GM19023 (cell line): ENCODE data around the gene SSR4.
A peak's percentile ranks its signal among the peaks of the same experiment; 100 is the strongest.
"Not testable (repeated sequence)": the region's sequence is repeated elsewhere in the genome, so short reads cannot be mapped to it uniquely, and the experiment has no call there.

Source experiments
- ATAC-seq: cut with Tn5 transposase; IDR thresholded peaks from one replicate; pipeline ENCODE4 v1.9.1; 2021; ENCODE audit warnings: mild to moderate bottlenecking, moderate library complexity; ENCODE audit not compliant: unreplicated experiment

Gene SSR4

DNA sequence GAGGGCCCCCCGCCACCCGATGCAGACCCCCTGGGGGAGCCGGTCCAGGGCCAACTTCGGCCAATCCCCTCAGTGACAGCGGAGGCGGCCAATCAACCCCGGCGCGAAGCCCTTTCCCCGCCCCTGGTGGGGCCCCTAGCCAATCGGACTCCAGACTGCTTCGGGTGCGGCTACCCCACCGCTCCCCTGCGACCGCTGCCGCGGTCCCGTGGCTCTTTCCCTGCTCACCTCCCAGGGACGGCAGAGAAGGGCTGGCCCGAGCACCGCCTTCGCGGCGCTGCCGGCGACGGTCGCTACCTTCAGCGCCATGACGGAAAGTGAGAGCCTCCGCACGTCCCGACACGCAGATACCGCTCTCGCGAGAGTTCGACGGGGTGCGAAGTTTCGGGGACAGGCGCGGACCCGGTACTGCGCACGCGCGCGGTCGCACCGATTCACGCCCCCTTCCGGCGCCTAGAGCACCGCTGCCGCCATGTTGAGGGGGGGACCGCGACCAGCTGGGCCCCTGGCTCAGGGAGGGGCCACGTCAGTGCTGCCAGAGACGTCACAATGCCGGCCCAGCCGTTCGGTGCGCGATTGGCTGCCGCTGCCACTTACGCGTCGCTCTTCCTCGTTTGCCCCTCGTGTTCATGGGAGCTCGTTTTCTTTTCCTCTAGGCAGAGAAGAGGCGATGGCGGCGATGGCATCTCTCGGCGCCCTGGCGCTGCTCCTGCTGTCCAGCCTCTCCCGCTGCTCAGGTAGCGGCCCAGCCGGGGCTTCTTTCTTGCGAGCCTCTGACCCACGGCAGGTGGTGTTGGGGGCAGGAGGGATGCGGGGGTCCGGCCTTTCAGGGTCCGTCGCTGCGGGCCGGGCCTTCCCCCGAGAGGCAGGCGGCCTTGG is at the start of gene SSR4, which contains the start of gene IDH3G:
TSS of gene SSR4 (plus strand) at position 651 of the 879 bp plus-strand sequence. CDS start at position 671, 20 bp downstream.
TSS of gene IDH3G (minus strand) at position 358 of the 879 bp plus-strand sequence. CDS start at position 309, 49 bp downstream.
- peak; percentile 89 for ATAC-seq

DNA sequence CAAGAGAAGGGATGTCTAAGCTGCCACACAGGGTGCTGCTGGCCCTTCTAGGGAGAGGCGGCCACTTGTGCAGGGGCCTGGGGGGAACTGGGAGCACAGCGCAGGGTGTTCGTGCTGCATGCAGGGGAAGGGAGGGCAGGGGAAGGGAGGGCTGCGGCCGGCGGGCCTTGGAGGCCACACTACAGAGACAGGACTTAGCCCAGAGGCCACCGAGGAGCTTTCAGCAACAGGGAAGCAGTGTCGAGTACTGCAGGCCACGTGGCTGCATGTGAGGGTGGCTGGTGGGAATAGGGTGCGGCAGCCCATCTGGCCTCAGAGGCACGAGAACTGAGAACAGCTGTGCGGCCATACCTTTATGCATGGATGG is 49.4 kb upstream of the SSR4 start:
- ATAC-seq, result not testable (repeated sequence)

DNA sequence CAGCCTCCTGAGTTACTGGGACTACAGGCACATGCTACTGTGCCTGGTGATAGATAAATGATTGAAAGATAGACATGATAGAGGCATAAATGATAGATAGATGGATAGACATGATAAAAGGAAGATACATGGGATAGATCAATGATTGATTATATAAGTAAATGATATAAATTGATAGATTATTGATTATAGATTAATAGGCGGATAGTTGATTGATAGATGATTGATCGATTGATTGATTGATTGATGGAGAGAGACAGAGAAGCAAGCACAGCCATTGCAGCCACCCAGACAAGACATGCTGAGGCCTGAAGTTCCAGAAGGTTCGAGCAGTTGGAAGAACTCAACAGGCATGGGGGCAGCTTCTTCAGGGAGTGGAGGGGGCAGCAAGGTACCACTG is 48.1 kb upstream of the SSR4 start:
- ATAC-seq, result no peak

DNA sequence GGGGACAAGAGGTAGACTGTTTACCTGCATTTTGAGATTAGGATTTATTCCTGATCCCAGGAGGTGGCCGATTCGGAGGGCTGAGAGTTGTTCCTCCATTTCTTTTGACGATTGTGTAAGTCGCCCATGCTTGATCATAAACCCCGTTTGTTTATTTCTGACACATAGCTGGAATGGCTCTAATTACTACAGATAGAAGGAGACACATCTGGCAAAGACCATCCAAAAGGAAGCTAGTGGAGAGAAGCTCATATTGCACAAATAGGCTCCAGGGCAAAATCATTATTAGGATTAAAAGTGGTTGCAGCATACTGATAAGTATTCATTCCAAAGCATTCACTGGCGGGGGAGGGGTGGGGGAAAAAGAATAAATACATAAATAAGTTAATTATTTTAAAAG is 47.5 kb upstream of the SSR4 start:
- ATAC-seq, result not testable (repeated sequence)

DNA sequence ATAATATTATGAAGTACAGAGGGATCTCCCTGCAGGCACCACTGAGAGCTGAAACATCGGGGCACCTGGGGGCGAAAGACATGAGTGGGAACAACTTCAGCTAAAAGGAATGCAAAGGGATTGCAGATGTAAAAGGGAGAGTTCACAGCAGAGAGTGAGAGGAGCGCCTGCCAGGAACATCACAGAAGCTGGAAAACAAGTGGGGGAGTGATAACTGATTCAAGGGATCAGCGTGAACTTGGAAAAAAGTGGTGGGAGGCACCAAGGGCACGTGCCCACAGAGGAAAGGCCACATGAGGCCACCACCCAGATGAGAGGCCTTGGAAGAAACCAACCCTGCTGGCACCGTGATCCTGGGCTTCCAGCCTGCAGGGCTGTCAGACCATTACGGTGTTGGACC is 45.5 kb upstream of the SSR4 start:
- ATAC-seq, result not testable (repeated sequence)

DNA sequence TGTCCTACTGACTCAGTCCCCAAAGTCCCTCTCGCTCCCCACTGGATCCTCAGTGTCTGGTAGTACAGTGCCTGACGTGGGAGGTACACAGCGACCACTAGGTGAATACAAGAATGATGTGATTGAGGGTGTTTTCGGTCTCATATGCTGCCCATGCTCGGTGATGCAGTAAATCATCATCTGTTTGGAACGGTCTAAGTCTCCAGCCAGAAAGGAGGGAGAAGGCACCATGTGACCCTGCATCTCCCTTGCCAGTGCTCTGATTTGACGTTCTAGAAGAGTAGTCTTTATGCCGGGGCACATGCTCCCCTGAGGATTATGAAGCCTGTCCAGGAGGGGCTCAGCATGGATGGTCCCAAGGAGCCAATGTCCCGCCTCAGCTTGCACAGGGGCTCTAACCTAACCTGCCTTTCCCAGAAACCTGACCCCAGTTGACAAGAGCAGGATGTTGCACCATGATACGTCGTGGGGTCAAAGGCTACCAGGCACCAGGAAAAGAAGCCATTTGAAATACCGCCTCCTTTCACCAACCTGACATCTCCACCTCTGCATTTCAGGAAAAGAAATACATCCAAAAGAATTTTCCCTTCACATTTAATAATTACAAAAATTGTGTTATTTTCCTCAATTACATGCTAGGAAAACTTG is 44.2 kb upstream of the SSR4 start:
- no peak for ATAC-seq

DNA sequence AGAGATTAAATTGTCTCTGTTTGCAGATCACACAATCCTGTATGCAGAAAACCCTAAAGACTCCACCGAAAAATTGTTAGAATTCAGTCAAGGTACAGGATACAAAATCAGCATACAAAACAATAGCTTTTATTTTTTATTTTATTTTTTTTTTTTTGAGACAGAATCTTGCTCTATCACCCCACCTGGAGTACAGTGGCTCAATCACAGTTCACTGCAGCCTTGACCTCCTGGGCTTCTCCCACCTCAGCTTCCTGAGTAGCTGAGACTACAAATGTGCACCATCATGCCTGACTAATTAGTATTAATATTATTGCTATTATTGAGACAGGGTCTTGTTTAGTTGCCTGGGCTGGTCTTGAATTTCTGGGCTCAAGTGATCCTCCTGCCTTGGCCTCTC is 39.3 kb upstream of the SSR4 start:
- ATAC-seq, result no peak

DNA sequence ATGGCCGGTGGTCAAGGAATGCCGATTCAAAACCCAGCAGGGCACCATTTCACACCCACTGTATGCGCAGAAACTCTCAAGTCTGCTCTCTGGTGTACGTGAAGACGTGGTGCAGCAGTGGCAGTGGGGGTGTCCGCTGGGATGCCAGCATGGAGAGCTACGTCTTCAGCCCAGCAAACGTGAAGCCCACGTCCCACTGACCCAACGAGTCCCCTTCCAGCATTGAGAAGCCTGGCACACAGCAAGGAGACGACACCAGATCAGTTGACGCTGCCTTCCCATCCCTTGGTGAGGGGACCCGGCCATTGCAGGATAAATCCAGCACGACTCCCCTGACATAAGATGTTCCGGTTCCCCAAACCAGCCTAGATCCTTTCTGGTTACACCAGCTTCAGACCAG is 32.6 kb upstream of the SSR4 start:
- ATAC-seq, result no peak

DNA sequence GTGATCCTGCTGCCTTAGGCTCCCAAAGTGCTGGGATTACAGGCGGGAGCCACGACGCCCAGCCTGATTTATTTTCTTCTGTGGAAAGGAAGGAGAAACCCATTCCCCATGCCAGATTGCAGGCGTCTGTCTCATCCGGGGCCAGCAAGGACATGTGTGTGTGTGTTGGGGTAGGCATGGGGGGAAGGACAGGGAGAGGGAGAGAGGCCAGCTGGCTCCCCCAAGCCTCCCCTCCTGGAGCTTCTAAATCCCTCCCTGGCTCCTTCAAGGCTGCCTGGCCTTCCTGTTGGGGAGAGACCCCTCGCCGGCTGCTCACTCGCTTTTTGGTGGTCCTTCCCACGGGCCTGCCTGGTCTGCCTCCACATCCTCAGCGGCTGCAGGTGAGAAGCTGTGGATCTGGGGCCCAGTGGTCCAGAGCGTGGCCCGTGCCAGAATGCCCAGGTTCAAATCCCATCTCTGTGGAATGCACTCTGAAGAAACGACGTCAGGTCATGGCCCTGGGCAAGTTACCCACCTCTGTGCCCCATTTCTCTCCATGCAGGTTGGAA is 31.8 kb upstream of the SSR4 start:
- no peak for ATAC-seq

DNA sequence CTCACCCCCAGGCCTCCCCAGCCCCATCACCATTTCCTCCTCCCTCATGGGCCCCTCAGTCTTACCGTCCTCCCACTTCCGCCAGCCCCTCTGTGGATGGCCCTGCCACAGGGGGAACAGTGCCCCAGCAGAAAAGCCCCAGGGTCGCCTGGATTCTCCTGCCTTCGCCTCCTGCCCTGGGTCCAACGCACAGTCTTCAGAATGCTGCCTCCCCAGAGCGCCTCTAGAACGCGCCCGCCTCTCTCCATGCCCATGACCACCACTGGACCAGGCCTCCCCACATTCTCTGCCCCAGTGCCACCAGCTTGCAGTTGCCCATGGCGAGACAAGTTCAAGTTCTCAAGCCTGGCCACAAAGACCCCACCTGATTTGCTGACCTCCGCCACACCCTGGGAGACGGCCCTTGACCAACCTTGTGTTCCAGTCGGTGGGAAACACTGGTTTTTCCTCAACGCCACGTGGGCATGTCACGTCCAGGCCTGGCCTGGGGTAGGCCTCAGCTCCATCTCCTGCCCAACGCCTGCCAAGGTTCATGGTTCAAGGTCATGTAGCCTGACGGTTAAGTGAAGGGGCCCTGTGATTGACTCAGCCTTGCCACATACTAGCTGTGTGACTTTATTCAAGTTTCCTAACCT is 31.1 kb upstream of the SSR4 start:
- ATAC-seq, result no peak

DNA sequence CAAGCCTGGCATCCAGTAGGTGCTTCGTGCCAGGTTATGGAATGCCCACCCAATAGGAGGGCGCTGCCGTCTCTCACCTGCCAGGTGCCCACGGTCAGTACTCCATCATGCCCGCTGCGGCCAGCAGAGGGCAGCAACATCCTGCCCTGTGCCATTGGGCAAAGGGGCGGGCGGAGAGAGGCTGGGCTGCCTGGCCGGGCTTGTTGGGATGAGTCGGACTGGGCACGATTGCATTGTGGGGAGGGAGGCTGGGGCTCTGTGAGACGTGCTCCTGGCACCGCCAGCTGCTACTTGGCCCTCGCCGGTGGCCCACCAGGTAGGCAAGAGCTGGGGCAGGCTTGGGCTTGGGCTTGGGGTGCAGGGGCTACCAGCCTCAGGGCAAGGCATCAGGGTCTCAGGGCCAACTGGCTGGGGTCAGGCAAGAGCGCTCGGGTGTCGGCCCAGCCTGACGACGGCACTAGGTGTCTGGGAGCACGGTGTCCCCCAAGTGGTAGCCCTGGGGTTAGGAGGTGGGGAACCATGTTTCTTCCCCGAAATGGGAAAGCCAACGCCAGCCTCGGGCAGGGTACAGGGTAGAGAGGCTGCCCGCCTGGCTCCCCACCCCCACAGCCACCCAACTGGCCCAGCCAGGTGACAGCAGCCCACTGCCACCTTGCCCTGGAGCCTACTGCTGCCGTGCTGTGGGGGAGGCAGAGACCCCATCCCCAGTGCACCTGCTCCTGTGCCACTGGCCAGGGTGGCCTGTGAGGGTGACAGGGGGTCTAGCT is 30.3 kb upstream of the SSR4 start, which contains the start of gene PLXNB3:
TSS of gene PLXNB3 (plus strand) at position 261 of the 767 bp plus-strand sequence. CDS start 1,287 bp downstream, outside the sequence.
- ATAC-seq, result peak; percentile 76

DNA sequence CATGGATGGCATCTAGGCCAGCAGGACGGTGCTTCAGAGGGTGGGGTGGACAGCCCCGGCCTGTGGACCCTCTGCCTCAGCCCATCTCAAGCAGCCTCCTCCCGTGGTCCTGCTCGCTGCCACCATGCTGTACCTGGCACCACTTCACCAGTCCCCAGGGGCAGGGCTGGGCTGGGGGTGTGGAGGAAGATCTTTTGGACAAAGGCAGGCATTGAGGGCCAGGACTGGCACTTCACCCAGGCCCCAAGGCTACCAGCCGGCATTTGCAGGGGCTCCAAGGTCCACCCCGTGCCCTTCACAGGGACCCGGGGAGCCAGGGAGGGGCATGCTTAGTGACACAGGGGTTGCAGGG is 29.7 kb upstream of the SSR4 start:
- no peak for ATAC-seq

DNA sequence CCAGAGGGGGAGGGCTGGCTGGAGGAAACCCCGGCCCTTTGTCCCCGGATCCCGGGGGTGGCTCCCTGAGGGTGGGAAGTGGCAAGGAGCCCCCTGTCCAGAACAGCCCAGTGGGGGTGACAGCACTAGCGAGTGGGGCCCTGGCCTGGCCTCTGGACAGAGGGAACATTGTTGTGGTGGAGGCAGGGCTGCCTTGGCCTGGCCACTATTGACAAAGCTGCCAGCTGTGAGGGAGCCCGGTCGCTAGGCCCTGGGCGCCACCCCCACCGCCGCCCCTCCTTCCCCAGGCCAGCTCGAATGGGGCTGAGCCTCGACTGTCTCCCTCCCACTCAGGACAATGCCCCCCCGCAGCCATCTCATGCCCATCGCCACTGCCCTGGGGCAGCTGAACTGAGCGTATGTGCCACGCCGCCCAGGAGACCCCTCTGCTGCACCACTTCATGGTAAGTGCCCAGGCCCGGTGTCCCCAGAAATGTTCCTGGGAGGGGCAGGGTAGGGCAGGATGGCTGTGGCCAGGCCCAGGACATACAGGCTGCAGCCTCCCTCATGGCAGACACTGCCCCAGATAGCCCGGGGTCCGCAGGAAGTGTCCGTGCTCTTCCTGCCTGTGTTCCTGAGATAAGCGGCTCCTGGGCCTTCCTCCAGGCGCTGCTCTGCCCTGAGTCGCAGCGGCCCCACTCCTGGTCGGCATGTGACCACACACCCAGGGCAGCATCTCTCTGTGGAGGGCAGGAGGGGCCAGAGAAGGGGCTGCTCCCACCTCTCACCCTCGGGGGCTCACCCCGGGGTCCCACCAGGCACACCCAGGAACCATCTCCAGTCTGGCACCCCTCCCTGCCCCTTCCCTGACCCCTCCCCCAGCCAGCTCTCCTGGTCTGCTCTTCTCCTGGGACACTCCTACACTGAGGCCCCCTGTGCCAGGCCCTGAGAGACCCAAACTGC is 29.1 kb upstream of the SSR4 start:
- ATAC-seq, result no peak

DNA sequence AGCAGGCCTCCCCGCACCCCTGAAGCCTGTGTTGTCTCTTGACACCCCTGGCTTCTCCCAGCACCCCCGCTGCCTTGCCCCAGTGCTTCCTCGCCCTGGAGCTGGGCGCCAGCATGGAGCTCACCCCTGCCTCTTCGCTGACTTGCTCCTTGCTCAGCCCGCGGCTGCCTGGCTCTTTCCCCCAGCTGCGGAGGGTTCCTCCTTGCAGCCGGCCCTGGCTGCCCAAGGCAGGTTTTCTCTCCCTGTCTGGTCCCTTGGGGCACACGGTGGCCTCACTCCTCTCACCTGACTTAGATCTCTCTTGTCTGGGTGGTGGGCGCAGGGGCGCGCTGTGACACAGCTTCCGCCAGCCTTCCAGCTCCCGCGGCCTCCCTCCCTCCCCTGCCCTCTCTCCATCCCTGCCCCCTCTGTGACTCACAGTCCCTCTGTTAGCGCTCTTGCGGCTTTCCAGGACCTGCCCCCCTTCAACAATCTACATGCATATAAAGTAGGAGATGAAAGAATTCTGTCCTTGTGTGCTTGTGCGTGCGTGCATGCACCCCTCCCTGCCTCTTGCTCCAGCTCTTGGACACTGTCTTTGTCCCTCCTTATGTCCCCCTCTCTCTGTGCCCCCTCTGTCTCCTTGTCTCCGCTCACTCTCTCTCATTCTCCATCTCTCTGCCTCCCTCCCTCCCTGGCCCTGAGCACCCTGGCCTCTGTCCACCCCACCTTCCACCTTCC is 28.2 kb upstream of the SSR4 start:
- ATAC-seq, result no peak

DNA sequence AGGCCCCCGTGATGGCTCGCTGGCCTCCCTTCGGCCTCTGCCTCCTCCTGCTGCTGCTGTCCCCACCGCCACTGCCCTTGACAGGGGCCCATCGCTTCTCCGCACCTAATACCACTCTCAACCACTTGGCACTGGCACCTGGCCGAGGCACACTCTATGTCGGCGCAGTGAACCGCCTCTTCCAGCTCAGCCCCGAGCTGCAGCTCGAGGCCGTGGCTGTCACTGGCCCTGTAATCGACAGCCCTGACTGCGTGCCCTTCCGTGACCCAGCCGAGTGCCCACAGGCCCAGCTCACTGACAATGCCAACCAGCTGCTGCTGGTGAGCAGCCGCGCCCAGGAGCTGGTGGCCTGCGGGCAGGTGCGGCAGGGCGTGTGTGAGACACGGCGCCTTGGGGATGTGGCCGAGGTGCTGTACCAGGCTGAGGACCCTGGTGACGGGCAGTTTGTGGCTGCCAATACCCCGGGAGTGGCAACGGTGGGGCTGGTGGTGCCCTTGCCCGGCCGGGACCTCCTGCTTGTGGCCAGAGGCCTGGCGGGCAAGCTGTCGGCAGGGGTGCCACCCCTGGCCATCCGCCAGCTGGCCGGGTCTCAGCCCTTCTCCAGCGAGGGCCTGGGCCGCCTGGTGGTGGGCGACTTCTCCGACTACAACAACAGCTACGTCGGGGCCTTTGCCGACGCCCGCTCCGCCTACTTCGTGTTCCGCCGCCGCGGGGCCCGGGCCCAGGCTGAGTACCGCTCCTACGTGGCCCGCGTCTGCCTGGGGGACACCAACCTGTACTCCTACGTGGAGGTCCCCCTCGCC is 27.4 kb upstream of the SSR4 start:
- ATAC-seq, result no peak

DNA sequence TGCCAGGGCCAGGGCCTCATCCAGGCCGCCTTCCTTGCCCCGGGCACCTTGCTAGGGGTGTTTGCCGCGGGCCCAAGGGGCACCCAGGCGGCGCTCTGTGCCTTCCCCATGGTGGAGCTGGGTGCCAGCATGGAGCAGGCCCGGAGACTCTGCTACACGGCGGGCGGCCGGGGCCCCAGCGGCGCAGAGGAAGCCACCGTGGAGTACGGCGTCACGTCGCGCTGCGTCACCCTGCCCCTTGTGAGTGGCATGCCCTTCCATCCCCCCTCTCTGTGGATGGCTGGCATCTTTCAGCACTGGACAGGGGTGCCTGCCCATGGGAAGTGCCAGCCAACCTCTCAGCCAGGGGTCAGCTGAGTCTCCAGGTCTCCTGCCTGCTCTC is 26.8 kb upstream of the SSR4 start:
- no peak for ATAC-seq

DNA sequence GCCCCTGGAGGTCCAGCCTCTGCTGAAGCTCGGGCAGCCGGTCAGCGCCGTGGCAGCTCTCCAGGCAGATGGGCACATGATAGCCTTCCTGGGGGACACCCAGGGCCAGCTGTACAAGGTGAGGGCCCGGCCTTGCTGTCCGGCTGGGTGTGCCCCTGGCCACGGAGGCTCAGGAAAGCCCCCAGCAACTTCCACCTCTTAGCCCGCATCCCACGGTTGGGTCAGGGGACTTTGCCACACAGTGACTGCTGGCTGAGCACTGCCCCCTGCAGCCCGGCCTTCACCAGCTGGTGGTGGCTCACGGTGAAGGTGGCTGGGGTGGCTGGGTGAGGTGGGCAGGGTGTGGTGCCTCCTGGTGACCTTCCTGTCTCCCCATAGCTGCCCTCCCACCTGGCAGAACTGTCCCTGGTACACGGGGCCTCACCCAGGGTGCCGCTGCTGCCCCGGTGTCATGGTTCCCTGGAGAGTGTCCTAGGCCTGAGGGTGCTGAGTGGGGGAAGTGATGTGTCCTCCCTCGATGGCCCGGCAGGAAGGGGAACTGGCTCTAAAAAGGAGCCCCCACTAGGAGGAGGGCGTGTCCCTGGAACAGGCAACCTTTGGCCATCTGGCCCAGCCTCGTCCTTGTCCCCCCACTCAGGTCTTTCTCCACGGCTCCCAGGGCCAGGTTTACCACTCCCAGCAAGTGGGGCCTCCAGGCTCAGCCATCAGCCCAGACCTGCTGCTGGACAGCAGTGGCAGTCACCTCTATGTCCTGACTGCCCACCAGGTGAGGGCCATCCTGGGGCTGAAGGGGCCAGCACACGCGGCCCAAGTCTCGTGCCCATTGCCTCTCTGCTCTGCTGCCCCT is 25.9 kb upstream of the SSR4 start:
- ATAC-seq, result no peak
